Parathyroid adenoma (tissue), 2 donors: ENCODE data around the gene GJA5.

Experiments used
- H2AFZ ChIP-seq: fragments of 300-600 bp; sonication (generic); one replicate; pipeline ENCODE4 v1.7.0; 2017; ENCODE audit warnings: antibody characterized with exemption, mild to moderate bottlenecking
- H3K27ac ChIP-seq: fragments of 300-600 bp; sonication (generic); one replicate; pipeline ENCODE4 v1.7.0; 2017
- H3K27me3 ChIP-seq: fragments of 300-600 bp; sonication (generic); one replicate; pipeline ENCODE4 v1.7.0; 2017; ENCODE audit warnings: low read length; ENCODE audit not compliant: control insufficient read depth, insufficient read depth
- H3K36me3 ChIP-seq: fragments of 300-600 bp; sonication (generic); one replicate; pipeline ENCODE4 v1.7.0; 2017; ENCODE audit warnings: low read length; ENCODE audit not compliant: control insufficient read depth, insufficient read depth
- H3K4me1 ChIP-seq: fragments of 300-600 bp; sonication (generic); one replicate; pipeline ENCODE4 v1.7.0; 2017; ENCODE audit warnings: control low read depth
- H3K4me2 ChIP-seq: fragments of 300-600 bp; sonication (generic); one replicate; pipeline ENCODE4 v1.7.0; 2017; ENCODE audit warnings: low read length
- H3K4me3 ChIP-seq: fragments of 300-600 bp; sonication (generic); one replicate; pipeline ENCODE4 v1.7.0; 2017; ENCODE audit warnings: low read depth, low read length
- H3K79me2 ChIP-seq: fragments of 300-600 bp; sonication (generic); one replicate; pipeline ENCODE4 v1.7.0; 2017; ENCODE audit warnings: control low read depth
- H3K9ac ChIP-seq: fragments of 300-600 bp; sonication (generic); one replicate; pipeline ENCODE4 v1.7.0; 2017; ENCODE audit warnings: mild to moderate bottlenecking
- H3K9me3 ChIP-seq: fragments of 300-600 bp; sonication (generic); one replicate; pipeline ENCODE4 v1.7.0; 2017; ENCODE audit warnings: low read length; ENCODE audit not compliant: control insufficient read depth
- TF ChIP-seq, protein P1 (sequence below): fragments of 300-600 bp; sonication (generic); IDR thresholded peaks from one replicate; pipeline ENCODE4 v1.7.0; 2017; ENCODE audit warnings: antibody characterized with exemption, mild to moderate bottlenecking
- donor health status: primary hyperparathyroidism.

The GJA5 gene

DNA sequence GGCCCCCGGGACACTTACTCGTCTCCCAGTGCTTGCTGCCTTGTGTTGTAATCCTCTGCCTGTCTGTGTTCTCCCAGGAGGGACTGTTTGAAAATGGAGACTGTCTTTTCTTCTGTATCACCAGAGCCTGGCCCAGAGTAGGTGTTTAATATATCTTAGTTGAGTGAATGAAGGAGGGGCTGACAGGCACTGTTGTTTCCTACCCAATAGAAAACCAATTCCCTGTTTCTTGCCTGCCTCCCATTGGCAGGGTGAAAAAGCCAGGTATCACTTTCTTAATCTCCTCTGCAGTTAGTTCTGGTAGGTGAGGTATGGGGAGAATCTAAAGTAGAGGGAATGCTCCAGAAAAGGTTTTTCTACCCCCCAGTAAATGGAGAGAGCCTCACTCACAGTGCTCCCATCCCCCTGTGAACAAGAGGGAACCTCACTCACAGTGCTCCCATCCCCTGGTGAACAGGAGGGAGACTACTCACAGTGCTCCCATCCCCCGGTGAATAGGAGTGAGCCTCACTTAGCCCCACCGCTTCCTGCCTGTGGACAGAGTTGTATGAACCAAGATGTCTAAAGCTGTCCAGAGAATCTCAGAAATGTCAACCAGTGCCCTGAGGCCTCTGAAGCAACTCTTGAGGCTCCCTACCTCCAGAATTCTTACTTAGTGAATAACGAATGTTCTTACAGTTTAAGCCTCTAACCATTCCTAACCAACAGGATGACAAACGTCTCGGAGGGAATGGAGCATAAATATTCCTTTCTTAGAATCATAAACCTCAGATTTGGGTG, at the start of gene GJA5:
TSS of gene GJA5 (minus strand) at position 122 of the 780 bp plus-strand sequence. CDS start 1,364 bp downstream, outside the sequence.
- H3K36me3 ChIP-seq: no peaks in the 10 kb centered on the region
- no peak within 1 kb of the TSS for H3K4me3 ChIP-seq
- H3K27ac ChIP-seq: peak within 1 kb of the TSS; percentile 47
- TF ChIP-seq, protein P1, sequence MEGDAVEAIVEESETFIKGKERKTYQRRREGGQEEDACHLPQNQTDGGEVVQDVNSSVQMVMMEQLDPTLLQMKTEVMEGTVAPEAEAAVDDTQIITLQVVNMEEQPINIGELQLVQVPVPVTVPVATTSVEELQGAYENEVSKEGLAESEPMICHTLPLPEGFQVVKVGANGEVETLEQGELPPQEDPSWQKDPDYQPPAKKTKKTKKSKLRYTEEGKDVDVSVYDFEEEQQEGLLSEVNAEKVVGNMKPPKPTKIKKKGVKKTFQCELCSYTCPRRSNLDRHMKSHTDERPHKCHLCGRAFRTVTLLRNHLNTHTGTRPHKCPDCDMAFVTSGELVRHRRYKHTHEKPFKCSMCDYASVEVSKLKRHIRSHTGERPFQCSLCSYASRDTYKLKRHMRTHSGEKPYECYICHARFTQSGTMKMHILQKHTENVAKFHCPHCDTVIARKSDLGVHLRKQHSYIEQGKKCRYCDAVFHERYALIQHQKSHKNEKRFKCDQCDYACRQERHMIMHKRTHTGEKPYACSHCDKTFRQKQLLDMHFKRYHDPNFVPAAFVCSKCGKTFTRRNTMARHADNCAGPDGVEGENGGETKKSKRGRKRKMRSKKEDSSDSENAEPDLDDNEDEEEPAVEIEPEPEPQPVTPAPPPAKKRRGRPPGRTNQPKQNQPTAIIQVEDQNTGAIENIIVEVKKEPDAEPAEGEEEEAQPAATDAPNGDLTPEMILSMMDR: no peak
- peaks cover 2% of the 10 kb centered on the region for H3K4me1 ChIP-seq
- H3K9ac ChIP-seq: no peak within 1 kb of the TSS
- H3K27me3 ChIP-seq: no peaks in the 10 kb centered on the region
- no peaks in the 10 kb centered on the region for H3K79me2 ChIP-seq
- no peak within 1 kb of the TSS for H3K4me2 ChIP-seq
- no peaks in the 10 kb centered on the region for H3K9me3 ChIP-seq
- H2AFZ ChIP-seq: no peak within 1 kb of the TSS

DNA sequence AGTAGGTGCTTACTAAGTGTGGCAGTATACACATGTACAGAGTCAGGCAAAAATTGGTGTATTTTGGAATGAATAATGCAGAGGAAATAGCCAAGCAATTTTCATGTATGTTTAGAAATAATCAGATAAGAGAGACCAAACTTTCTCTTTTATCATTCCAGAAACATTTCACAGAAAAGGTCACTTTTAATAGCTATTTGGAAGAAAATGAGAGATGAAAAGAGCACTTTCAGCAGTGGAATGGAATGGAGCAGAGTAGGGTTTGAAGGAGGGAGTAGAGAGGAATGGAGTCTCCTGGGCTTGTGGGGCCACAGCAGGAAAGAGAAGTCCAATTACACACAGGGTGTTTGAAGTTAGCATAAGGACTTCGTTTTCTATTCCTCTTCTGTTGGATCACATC, 48.8 kb upstream of the GJA5 start:
- Histone ChIP-seq H3K79me2 (no peaks in the 10 kb centered on the region), H3K9ac (no peak overlapping the region), H3K9me3 (no peaks in the 10 kb centered on the region), H3K4me2 (no peak overlapping the region), H3K36me3 (no peaks in the 10 kb centered on the region), H3K27ac (no peak overlapping the region), H2AFZ (no peak overlapping the region), H3K4me3 (no peak overlapping the region), H3K4me1 (no peaks in the 10 kb centered on the region), H3K27me3 (no peaks in the 10 kb centered on the region)
- TF ChIP-seq, protein P1: no peak

DNA sequence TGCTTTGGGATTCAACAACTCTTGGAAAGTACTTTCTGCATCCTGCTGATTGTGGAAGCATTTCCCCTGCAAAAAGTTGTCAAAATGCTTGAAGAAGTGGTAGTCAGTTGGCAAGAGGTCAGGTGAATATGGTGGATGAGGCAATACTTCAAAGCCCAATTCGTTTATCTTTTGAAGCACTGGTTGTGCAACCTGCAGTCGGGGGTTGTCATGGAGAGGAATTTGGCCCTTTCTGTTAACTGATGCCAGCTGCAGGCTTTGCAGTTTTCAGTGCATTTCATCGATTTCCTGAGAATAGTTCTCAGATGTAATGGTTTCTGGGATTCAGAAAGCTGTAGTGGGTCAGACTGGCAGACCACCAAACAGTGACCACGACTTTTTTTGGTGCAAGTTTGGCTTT, 47.6 kb upstream of the GJA5 start:
- no peaks in the 10 kb centered on the region for H3K36me3 ChIP-seq
- H3K79me2 ChIP-seq: no peaks in the 10 kb centered on the region
- H3K4me2 ChIP-seq: no peak overlapping the region
- no peaks in the 10 kb centered on the region for H3K9me3 ChIP-seq
- H2AFZ ChIP-seq: no peak overlapping the region
- H3K4me1 ChIP-seq: no peaks in the 10 kb centered on the region
- H3K27ac ChIP-seq: no peak overlapping the region
- no peak overlapping the region for H3K9ac ChIP-seq
- TF ChIP-seq, protein P1: no peak
- no peak overlapping the region for H3K4me3 ChIP-seq
- no peaks in the 10 kb centered on the region for H3K27me3 ChIP-seq

DNA sequence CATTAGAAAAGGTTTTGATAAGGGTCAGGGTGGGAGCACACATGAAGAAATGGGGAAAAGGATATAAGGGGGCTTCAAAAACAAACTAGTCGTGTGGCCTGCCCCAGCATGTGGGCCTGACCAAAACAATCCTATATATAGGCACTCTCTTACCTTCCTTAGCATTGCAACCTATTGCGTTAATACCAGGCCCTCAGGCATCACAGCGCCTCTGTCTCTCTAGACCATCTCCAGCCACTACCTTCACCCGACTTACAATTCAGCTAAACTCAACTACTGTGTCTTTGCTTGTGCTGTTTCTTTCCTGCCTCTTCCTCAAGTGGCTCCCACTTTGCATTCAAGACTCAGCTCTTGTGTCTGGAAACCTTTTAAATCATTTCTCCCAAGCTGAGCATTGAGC, 47.0 kb upstream of the GJA5 start:
- no peaks in the 10 kb centered on the region for H3K36me3 ChIP-seq
- no peak overlapping the region for H3K27ac ChIP-seq
- H3K9ac ChIP-seq: no peak overlapping the region
- no peak overlapping the region for H2AFZ ChIP-seq
- H3K4me2 ChIP-seq: no peak overlapping the region
- no peaks in the 10 kb centered on the region for H3K9me3 ChIP-seq
- TF ChIP-seq, protein P1: no peak
- no peak overlapping the region for H3K4me3 ChIP-seq
- no peaks in the 10 kb centered on the region for H3K4me1 ChIP-seq
- H3K79me2 ChIP-seq: no peaks in the 10 kb centered on the region
- H3K27me3 ChIP-seq: no peaks in the 10 kb centered on the region
